ENCODE data around the gene CLP1.

- TF ChIP-seq CTCF (conservative IDR thresholded peaks at IDR 0.05; ENCODE audit: low read length), result no peak
- TF ChIP-seq EZH2phosphoT487 (IDR thresholded peaks at IDR 0.05; ENCODE audit: borderline replicate concordance), result no peak
Measured at GRCh38 chr11:57674251-57674650, 16.7 kb downstream of the CLP1 start.
